SU-DHL-6 (cell line): ENCODE data around the gene HOXA11.

Experiments
- H2AFZ ChIP-seq: fragments of 200-600 bp; sonication (generic); 2 replicates; pipeline ENCODE4 v1.6.1; 2014; ENCODE audit warnings: low read depth, mild to moderate bottlenecking, moderate library complexity, mixed read lengths, antibody characterized with exemption, low read length; ENCODE audit not compliant: severe bottlenecking
- H3F3A ChIP-seq: fragments of 200-600 bp; shearing (Covaris generic); 2 replicates; pipeline ENCODE4 v1.6.0; 2016; ENCODE audit warnings: antibody characterized with exemption, mild to moderate bottlenecking; ENCODE audit not compliant: insufficient read depth
- H3K27ac ChIP-seq: fragments of 200-600 bp; sonication (generic); 2 replicates; pipeline ENCODE4 v1.5.1; 2016; ENCODE audit warnings: low read depth, mild to moderate bottlenecking, low read length, moderate library complexity, mixed read lengths
- H3K27me3 ChIP-seq: fragments of 200-600 bp; sonication (generic), shearing (Covaris generic); 2 replicates; pipeline ENCODE4 v1.6.0; 2014; ENCODE audit warnings: mild to moderate bottlenecking, low read length
- H3K36me3 ChIP-seq: fragments of 200-600 bp; sonication (generic); 2 replicates; pipeline ENCODE4 v1.6.1; 2014; ENCODE audit warnings: mild to moderate bottlenecking, low read length, mixed read lengths
- H3K4me2 ChIP-seq: fragments of 300-600, 200-600 bp; shearing (Covaris generic), sonication (generic); 2 replicates; pipeline ENCODE4 v1.6.0; 2014; ENCODE audit warnings: low read length, low read depth, mild to moderate bottlenecking; ENCODE audit not compliant: poor library complexity, severe bottlenecking
- H3K4me3 ChIP-seq: fragments of 200-600 bp; sonication (generic); 2 replicates; pipeline ENCODE4 v1.5.1; 2014; ENCODE audit warnings: antibody characterized with exemption, low read length, mild to moderate bottlenecking, mixed read lengths; ENCODE audit not compliant: insufficient read depth, poor library complexity, severe bottlenecking
- H3K79me2 ChIP-seq: fragments of 200-600 bp; sonication (generic); 2 replicates; pipeline ENCODE4 v1.6.1; 2014; ENCODE audit warnings: mild to moderate bottlenecking, low read length, moderate library complexity; ENCODE audit not compliant: insufficient read depth
- H3K9ac ChIP-seq: fragments of 200-600 bp; sonication (generic); 2 replicates; pipeline ENCODE4 v1.7.0; 2014; ENCODE audit warnings: mild to moderate bottlenecking, low read length
- H3K9me2 ChIP-seq: fragments of 200-600 bp; sonication (generic); replicated peaks from 2 replicates; pipeline ENCODE4 v1.6.1; 2014; ENCODE audit warnings: low read length; ENCODE audit not compliant: insufficient read depth
- H3K9me3 ChIP-seq: fragments of 200-600 bp; sonication (generic); 2 replicates; pipeline ENCODE4 v1.6.1; 2014; ENCODE audit warnings: low read length, mixed read lengths; ENCODE audit not compliant: insufficient read depth
- H4K20me1 ChIP-seq: fragments of 200-600 bp; sonication (generic); 2 replicates; pipeline ENCODE4 v1.6.1; 2014; ENCODE audit warnings: low read depth, mild to moderate bottlenecking, antibody characterized with exemption, low read length, moderate library complexity, mixed read lengths
- EZH2phosphoT487 ChIP-seq: fragments of 200-600 bp; sonication (generic), shearing (Covaris generic); conservative IDR thresholded peaks from 2 replicates; pipeline ENCODE4 v1.6.1; 2018; ENCODE audit warnings: mild to moderate bottlenecking, antibody characterized with exemption, low read length, moderate library complexity, mixed read lengths
- TF ChIP-seq, protein P1 (sequence below): fragments of 200-600 bp; sonication (generic); IDR thresholded peaks from one replicate; pipeline ENCODE4 v1.5.1; 2017; ENCODE audit warnings: antibody characterized with exemption, mild to moderate bottlenecking, low read length, moderate library complexity; ENCODE audit not compliant: insufficient read depth, poor library complexity, severe bottlenecking

Gene HOXA11

DNA sequence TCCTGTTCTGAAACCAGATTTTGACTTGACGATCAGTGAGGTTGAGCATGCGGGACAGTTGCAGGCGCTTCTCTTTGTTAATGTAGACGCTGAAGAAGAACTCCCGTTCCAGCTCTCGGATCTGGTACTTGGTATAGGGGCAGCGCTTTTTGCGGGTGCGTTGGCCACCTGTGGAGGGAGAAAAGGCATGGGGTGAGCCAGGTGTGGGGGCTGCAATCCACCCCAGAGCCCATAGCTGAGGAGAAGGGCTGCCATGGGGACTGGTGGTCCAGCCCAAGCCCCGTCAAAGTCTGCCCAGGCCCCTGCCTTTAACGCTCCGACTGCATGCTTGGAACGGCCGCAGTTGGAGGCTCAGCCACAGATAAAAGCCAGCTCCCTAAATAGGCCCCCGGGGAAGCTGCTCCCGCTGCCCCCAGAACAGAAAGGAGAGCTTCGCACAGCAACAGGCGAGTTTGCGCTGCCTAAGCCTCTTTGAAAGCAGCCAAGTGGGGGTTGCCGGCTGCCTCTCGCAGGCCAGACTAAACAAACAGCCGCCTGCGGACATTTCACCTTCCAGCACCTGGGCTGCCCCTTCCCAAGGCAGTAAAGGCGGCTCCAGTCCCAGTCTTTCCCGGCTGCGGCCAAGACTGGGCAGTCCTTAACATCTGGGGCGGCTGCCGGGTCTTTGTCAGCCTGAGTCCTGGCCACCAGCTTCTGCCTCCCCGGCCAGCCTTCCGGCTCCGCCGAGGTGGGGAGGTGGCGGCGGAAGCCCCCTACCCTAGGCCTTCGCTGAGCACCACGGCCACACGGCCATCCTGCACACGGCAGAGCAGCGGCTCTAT is 2.0 kb downstream of the HOXA11 start:
- no peak overlapping the region for H3K4me2 ChIP-seq
- TF ChIP-seq EZH2phosphoT487 = no peak
- no peaks in the 10 kb centered on the region for H3K36me3 ChIP-seq
- no peak overlapping the region for H3K9ac ChIP-seq
- no peak overlapping the region for H3K27ac ChIP-seq
- no peaks in the 10 kb centered on the region for H4K20me1 ChIP-seq
- no peak overlapping the region for H3K4me3 ChIP-seq
- H2AFZ ChIP-seq = no peak overlapping the region
- no peaks in the 10 kb centered on the region for H3K9me2 ChIP-seq
- no peaks in the 10 kb centered on the region for H3F3A ChIP-seq
- H3K79me2 ChIP-seq = no peaks in the 10 kb centered on the region
- H3K9me3 ChIP-seq = no peaks in the 10 kb centered on the region
- H3K27me3 ChIP-seq = no peaks in the 10 kb centered on the region

DNA sequence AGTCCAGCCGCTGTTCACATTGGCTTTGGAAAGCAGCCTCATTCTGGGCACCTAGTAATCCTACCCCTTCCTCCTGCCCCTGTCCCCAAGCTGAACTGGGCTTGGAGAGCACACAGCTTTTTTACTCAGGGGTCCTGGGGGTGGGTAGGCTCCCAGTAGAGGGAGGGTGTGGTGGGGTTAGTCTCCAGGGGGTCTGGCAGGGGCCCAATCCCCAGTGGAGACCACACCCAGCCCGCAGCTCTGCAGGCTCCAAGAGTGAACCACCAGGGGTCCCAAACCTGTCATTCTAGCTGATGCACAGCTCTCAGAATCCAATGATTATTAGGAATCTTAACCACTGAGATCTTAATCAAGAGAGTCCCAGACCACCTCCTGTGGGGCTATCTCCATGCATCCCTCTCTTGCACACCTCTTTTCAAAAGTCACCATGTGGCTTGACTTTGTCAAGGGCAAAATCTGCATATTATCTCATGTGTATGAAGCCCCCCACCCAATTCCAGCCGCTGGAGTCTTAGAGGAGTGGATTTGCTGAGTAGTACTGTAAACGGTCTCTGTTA is 2.7 kb downstream of the HOXA11 start:
- Histone ChIP-seq H3K4me3 (no peak overlapping the region), H3K9me2 (no peaks in the 10 kb centered on the region), H3K27me3 (no peaks in the 10 kb centered on the region), H2AFZ (no peak overlapping the region), H4K20me1 (no peaks in the 10 kb centered on the region), H3K27ac (no peak overlapping the region), H3K4me2 (no peak overlapping the region), H3F3A (no peaks in the 10 kb centered on the region), H3K36me3 (no peaks in the 10 kb centered on the region), H3K79me2 (no peaks in the 10 kb centered on the region), H3K9me3 (no peaks in the 10 kb centered on the region), H3K9ac (no peak overlapping the region)
- no peak for TF ChIP-seq EZH2phosphoT487
- TF ChIP-seq, protein P1, sequence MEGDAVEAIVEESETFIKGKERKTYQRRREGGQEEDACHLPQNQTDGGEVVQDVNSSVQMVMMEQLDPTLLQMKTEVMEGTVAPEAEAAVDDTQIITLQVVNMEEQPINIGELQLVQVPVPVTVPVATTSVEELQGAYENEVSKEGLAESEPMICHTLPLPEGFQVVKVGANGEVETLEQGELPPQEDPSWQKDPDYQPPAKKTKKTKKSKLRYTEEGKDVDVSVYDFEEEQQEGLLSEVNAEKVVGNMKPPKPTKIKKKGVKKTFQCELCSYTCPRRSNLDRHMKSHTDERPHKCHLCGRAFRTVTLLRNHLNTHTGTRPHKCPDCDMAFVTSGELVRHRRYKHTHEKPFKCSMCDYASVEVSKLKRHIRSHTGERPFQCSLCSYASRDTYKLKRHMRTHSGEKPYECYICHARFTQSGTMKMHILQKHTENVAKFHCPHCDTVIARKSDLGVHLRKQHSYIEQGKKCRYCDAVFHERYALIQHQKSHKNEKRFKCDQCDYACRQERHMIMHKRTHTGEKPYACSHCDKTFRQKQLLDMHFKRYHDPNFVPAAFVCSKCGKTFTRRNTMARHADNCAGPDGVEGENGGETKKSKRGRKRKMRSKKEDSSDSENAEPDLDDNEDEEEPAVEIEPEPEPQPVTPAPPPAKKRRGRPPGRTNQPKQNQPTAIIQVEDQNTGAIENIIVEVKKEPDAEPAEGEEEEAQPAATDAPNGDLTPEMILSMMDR = no peak

DNA sequence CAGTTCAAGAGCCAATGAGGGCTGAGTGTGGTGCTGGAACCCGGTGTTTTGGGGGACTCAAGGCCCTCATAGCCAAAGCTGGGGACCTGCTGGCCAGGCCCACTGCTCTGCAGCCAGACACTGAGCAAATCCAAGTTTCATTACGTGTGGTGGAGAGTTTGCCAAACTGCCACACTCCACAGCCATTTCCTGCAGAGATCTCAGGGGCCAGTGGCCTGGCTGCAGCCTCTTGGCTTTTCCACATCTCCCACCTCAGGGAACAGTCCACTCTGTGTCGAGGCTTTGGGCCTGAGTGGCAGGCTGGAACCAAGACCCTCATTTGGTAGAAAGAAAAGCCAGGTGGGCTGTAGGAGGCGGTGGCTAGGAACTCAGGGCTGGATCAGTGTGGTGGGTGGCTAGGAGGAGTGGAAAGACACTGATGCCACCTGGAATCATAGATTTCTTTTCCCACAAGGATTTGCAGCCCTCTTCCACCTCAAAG is 3.2 kb downstream of the HOXA11 start:
- no peak overlapping the region for H3K4me3 ChIP-seq
- H3K36me3 ChIP-seq = no peaks in the 10 kb centered on the region

More for the DNA sequence above, 3.2 kb downstream of the HOXA11 start:
- no peak for TF ChIP-seq EZH2phosphoT487
- TF ChIP-seq, protein P1 = no peak
- no peaks in the 10 kb centered on the region for H3K27me3 ChIP-seq
- H3F3A ChIP-seq = no peaks in the 10 kb centered on the region
- no peak overlapping the region for H3K27ac ChIP-seq
- H3K9me2 ChIP-seq = no peaks in the 10 kb centered on the region
- no peaks in the 10 kb centered on the region for H3K9me3 ChIP-seq
- no peak overlapping the region for H3K9ac ChIP-seq
- no peak overlapping the region for H3K4me2 ChIP-seq
- H2AFZ ChIP-seq = no peak overlapping the region
- no peaks in the 10 kb centered on the region for H3K79me2 ChIP-seq
- no peaks in the 10 kb centered on the region for H4K20me1 ChIP-seq
